SK-N-SH treated with all-trans-retinoic acid at 6 μM for 48 hours (cell line): ENCODE results near the gene TFEC.

Experiments used
- SNAI2 ChIP-seq: fragments of 250-450 bp; sonication (Bioruptor Pico); IDR thresholded peaks from 2 replicates; pipeline ENCODE4 v1.5.0; 2020; ENCODE audit warnings: mild to moderate bottlenecking, moderate library complexity
- ZNF565 ChIP-seq: fragments of 450-650 bp; formaldehyde crosslinking; conservative IDR thresholded peaks from 2 replicates; pipeline ENCODE4 v1.5.0; 2020; ENCODE audit warnings: low read depth, mild to moderate bottlenecking, moderate library complexity
- TF ChIP-seq, protein P1 (sequence below): fragments of 250-450 bp; sonication (Bioruptor Pico); IDR thresholded peaks from 2 replicates; pipeline ENCODE4 v1.8.0; 2020; ENCODE audit warnings: mild to moderate bottlenecking, moderate library complexity, borderline replicate concordance

DNA sequence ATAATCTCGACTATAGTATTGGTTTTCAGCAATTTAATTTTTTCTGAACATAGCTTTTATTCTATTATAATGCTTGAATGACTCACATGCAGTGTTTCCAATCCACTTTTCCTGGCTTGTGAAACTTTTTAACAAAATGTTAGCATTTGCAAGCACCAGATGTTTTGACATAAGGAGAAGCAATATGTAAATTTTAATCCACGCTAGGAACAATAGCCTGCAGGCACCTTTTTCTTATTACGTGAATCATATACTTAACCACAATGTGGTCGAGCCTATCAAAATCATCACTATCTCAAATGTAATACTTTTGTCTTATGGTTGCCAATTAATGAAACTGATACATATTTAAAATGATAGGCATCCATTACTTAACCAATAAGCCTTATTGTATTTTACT lies 97.1 kb downstream of the TFEC start:
- TF ChIP-seq SNAI2 (CRISPR knock-in tag) (no peak), ZNF565 (CRISPR knock-in tag) (no peak)
- TF ChIP-seq, protein P1, sequence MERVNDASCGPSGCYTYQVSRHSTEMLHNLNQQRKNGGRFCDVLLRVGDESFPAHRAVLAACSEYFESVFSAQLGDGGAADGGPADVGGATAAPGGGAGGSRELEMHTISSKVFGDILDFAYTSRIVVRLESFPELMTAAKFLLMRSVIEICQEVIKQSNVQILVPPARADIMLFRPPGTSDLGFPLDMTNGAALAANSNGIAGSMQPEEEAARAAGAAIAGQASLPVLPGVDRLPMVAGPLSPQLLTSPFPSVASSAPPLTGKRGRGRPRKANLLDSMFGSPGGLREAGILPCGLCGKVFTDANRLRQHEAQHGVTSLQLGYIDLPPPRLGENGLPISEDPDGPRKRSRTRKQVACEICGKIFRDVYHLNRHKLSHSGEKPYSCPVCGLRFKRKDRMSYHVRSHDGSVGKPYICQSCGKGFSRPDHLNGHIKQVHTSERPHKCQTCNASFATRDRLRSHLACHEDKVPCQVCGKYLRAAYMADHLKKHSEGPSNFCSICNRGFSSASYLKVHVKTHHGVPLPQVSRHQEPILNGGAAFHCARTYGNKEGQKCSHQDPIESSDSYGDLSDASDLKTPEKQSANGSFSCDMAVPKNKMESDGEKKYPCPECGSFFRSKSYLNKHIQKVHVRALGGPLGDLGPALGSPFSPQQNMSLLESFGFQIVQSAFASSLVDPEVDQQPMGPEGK (CRISPR knock-in tag): no peak
